GM08714 (cell line): ENCODE data around the gene GSG1L.

Source experiments
- H3K4me3 ChIP-seq: fragments of 200-500 bp; sonication (Bioruptor generic); 2 replicates; pipeline ENCODE4 v1.5.1; 2014; ENCODE audit warnings: mild to moderate bottlenecking, low read length, inconsistent platforms
- ZNF274 ChIP-seq: IDR thresholded peaks from 2 replicates; pipeline ENCODE4 v1.6.1; 2012; ENCODE audit warnings: mild to moderate bottlenecking, low read depth, low read length

The GSG1L gene

GRCh38 chr16:28086186-28087139 lies 22.9 kb upstream of the GSG1L start:
- TF ChIP-seq ZNF274: no peak
- H3K4me3 ChIP-seq: no peak overlapping the region

- TF ChIP-seq ZNF274: no peak
- no peak overlapping the region for H3K4me3 ChIP-seq
These were observed 22.1 kb upstream of the GSG1L start for GRCh38 chr16:28085389-28086171.

GRCh38 chr16:28084209-28084608 lies 20.7 kb upstream of the GSG1L start:
- no peak overlapping the region for H3K4me3 ChIP-seq
- TF ChIP-seq ZNF274: no peak

DNA sequence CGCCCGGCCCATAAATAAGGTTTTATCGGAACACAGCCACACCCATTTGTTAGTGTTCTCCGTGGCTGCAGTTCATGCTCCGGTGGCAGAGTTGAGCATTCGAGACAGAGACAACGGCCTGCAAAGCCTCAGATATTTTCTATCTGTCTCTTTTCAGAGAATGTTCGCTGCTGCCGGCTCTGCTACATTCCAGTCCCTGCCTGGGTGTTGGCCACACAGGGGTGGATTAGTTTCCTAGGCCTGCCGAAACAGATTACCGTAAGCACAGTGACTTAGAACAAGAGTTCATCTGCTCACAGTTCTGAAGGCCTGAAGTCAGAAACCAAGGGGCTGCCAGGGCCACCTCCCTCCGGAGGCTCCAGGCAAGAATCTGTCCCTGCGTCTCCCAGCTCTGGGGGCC lies 19.1 kb upstream of the GSG1L start:
- no peak overlapping the region for H3K4me3 ChIP-seq
- TF ChIP-seq ZNF274: no peak

DNA sequence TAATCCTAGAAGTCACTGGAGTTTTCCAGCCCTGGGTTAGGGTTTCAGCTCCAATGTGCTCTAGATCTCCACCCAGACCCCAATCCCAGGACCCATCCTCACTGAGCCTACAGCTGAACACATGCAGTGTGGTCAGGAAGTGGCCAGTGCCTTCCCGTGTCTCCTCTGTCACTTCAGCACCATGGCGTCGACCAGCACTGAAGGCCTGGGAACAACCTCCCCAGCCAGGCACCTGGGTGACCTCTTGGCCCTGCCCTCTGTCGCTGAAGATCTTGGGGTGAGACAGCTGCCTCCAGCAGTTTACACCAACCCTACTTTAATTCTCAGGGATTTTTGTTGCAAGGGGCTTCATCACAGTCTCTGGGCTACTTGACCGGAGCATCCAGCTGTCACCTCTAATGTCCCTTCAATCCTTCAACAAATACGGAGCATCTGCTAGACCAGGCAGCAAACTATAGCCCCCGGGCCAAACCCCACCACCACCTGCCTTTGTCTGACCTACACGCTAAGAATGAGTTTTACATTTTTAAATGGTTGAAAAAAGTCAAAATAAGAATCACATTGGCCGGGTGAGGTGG lies 18.0 kb upstream of the GSG1L start:
- H3K4me3 ChIP-seq: no peak overlapping the region
- TF ChIP-seq ZNF274: no peak

GRCh38 chr16:28078261-28078660 lies 14.7 kb upstream of the GSG1L start:
- no peak for TF ChIP-seq ZNF274
- no peak overlapping the region for H3K4me3 ChIP-seq

- no peak overlapping the region for H3K4me3 ChIP-seq
- no peak for TF ChIP-seq ZNF274
These were observed 10.3 kb upstream of the GSG1L start for GRCh38 chr16:28073836-28074235.

GRCh38 chr16:28072087-28072486 lies 8.6 kb upstream of the GSG1L start:
- no peak overlapping the region for H3K4me3 ChIP-seq
- no peak for TF ChIP-seq ZNF274

DNA sequence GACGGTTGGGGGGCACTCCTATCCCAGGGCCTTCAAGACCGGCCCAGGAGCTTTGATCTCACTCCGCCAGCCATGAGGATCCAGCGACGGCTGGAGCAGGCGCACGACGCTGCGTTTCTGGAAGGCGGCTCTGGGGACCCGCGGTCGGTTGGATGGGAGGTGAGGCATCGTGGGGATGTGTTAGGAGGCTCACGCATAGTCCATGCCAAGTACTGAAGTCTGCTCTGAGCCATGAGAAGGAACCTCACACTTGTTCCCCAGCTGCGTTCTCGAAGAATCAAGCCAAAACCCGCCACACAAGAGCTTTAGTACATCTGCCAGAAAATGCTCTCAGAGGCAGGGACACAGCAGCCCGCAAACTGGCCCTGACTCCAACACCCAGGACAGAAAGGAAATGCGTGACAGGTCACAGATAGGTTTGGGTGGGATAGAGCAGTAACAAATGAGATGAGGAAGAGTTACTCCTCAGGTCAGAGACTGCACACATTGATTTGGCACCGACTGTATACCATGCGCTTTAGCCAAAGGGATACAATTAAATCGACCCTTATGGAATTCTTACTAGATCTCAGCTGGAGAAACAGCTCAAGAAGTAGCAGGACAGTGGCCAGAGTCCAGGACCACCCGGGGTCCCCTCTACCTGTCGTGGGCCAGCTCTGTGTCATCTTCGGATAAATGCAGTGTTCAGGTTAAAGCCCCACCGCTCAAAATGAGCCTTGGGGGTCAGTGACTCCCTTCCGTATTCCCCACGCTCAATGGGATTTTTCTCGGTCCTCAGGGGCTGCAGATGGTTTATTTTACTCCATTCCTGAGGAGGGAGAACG lies 6.7 kb upstream of the GSG1L start:
- no peak for TF ChIP-seq ZNF274
- no peak overlapping the region for H3K4me3 ChIP-seq

DNA sequence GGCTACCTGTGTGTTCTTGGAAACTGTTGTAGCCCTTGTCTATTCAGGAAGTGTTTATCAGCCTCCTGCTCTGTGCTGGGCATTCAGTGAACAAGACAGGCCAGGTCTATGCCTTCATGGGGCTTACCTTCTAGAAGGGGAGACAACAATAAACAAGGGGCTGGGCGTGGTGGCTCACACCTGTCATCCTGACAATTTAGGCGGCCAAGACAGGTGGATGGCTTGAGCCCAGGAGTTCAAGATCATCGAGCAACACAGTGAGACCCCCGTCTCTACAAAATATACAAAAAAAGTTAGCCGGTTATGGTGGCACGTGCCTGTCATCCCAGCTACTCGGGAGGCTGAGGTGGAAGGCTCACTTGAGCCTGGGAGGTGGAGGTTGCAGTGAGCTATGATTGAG lies 5.5 kb upstream of the GSG1L start:
- no peak overlapping the region for H3K4me3 ChIP-seq
- TF ChIP-seq ZNF274: no peak

DNA sequence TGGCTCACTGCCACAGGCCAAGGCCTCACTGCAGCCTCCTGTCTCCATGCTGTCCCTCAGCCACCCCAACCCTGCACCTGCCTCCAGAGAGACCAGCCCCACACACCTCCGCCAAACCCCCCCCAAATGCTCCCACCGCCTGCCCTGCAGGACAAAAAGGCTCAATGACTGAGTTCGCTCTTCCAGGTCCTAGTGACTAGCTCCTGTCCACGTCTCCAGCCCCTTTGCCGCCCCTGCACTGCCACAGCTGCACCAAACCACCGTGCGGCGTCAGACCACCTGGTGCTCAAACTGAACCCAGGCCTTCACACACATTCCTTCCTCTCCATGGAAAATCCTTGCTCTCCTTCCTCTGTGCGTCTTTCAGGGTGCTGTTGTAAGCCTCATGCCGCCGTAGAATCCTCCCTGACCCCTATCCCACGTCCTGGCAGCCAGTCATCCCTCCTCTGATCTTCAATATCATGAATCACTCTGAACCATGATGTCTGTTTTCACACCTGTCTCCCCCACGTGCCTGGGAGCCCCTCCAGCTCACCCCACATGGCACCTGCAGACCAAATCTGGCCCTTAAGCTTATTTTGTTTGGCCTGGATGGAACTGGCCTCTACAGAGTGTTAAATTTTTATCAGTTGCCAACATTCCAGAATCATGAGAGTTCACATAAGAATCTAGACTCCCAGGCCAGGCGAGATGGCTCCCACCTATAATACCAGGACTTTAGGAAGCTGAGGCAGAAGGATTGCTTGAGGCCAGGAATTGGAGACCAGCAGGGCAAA lies 4.3 kb upstream of the GSG1L start:
- TF ChIP-seq ZNF274: no peak
- no peak overlapping the region for H3K4me3 ChIP-seq

DNA sequence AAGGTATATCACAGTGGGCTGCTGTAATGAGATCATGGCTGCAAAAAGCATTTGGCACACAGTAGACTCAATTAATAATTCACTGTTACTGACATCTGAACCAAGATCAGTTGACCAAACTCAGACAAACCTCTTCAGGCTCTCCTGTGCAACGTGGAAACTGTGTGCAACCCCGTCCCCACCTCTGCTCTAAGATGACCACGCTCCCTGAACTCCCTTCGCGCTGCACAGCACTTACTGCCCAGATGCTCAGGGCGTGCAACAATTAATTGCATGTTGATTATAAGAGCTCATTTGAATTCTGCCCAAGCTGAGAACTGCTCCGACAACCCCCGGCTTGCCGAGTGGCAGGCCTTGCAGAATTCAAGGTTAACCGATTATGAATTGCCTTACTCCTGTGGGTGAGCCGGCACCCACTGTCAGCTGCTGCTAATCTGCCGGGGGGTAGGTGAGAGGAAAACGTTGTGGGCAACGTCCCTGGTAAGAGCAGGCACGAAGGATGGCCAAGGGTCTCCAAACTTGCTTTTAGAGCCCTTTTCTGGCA lies 1.3 kb upstream of the GSG1L start:
- no peak overlapping the region for H3K4me3 ChIP-seq
- TF ChIP-seq ZNF274: no peak

DNA sequence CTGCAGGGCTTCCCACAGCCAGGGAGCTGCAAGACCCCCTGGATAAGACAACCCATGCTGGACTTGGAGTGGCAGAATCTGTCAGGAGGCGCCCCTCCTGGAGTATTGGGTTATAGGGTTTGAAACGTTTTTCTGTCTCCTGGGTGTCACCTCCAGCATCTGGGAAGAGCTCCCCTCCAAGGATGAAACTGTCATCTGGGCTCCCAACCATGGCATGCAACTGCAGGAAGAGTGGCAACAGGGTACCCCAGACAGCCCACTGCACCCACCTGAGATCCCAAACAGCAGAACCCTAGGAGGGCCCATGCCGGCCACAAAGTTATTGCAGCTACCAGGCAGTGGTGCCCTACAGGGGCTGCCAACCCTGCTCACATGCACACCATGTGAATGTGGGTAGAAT lies 636 bp upstream of the GSG1L start:
- no peak for TF ChIP-seq ZNF274
- H3K4me3 ChIP-seq: no peak overlapping the region
